PC-9 (cell line): Measurements from ENCODE around the gene IMPG1. TPM values are rescaled to one million over a fixed set of nuclear protein-coding genes. Genes with fewer than 3 reads are reported as not detected.

Experiments used
- BruUV-seq: library from RNA; stranded (reverse); fragments of 400-500 nt; replicated peaks from 2 replicates; lab custom pipeline; 2021; lab: Mats Ljungman, UMichigan
- CTCF ChIA-PET: fragments of 300-600 bp; sonication (Branson Sonifier 250); formaldehyde crosslinking; loops from one replicate; lab custom pipeline; 2022; ENCODE audit warnings: antibody characterized with exemption; lab: Charles Lee
- POLR2A ChIA-PET: fragments of 300-600 bp; sonication (Branson Sonifier 250); formaldehyde crosslinking; loops from one replicate; lab custom pipeline; 2022; ENCODE audit warnings: antibody characterized with exemption; ENCODE audit not compliant: unreplicated experiment; lab: Charles Lee
- DNase-seq, 2 experiments: peaks; one replicate each; pipeline versions ENCODE4 v3.0.0 to v3.0.0-alpha.2; 2015 to 2022; ENCODE audit warnings: mixed read lengths in 1 of 2
- H2AFZ ChIP-seq: fragments of 200-600 bp; sonication (generic); 2 replicates; pipeline ENCODE4 v1.8.1; 2017; ENCODE audit warnings: antibody characterized with exemption
- H3F3A ChIP-seq: fragments of 200-600 bp; sonication (generic); 2 replicates; pipeline ENCODE4 v1.8.1; 2017; ENCODE audit warnings: antibody characterized with exemption, mild to moderate bottlenecking, low read depth; ENCODE audit not compliant: insufficient read depth
- H3K27ac ChIP-seq: fragments of 200-600 bp; sonication (generic); 2 replicates; pipeline ENCODE4 v1.6.1; 2016; ENCODE audit warnings: mixed run types
- H3K27me3 ChIP-seq: fragments of 200-600 bp; sonication (generic); 2 replicates; pipeline ENCODE4 v1.6.1; 2016; ENCODE audit warnings: low read depth, mixed run types; ENCODE audit not compliant: insufficient read depth
- H3K36me3 ChIP-seq: fragments of 200-600 bp; sonication (generic); 2 replicates; pipeline ENCODE4 v1.6.1; 2016; ENCODE audit warnings: low read depth, mixed run types
- H3K4me1 ChIP-seq: fragments of 200-600 bp; sonication (generic); replicated peaks from 2 replicates; pipeline ENCODE4 v1.6.1; 2016; ENCODE audit warnings: mixed run types; ENCODE audit not compliant: insufficient read depth
- H3K4me2 ChIP-seq: fragments of 200-600 bp; sonication (generic); 2 replicates; pipeline ENCODE4 v1.6.1; 2017; ENCODE audit warnings: mixed run types
- H3K4me3 ChIP-seq: fragments of 200-600 bp; sonication (generic); 2 replicates; pipeline ENCODE4 v1.6.1; 2016; ENCODE audit warnings: mixed run types
- H3K79me2 ChIP-seq: fragments of 200-600 bp; sonication (generic); 2 replicates; pipeline ENCODE4 v1.6.1; 2017; ENCODE audit warnings: low read depth, mixed run types
- H3K9me2 ChIP-seq: fragments of 200-600 bp; sonication (generic); 2 replicates; pipeline ENCODE4 v1.8.1; 2017; ENCODE audit warnings: mild to moderate bottlenecking; ENCODE audit not compliant: insufficient read depth
- H3K9me3 ChIP-seq: fragments of 200-600 bp; sonication (generic); 2 replicates; pipeline ENCODE4 v1.8.1; 2016; ENCODE audit warnings: low read depth; ENCODE audit not compliant: insufficient read depth
- H4K20me1 ChIP-seq: fragments of 200-600 bp; sonication (generic); 2 replicates; pipeline ENCODE4 v1.8.1; 2017; ENCODE audit not compliant: insufficient read depth
- EZH2 ChIP-seq: fragments of 200-600 bp; sonication (generic); IDR thresholded peaks from 2 replicates; pipeline ENCODE4 v1.8.0; 2017; ENCODE audit warnings: antibody characterized with exemption, low read depth
- intact Hi-C: fragments of 100-400 bp; cut with micrococcal nuclease; formaldehyde crosslinking; loops from one replicate; pipeline ENCODE4 v1.10.0; 2022; ENCODE audit not compliant: unreplicated experiment
- total RNA-seq: library from RNA; stranded (reverse); gene quantifications from 2 replicates; pipeline ENCODE4 v1.2.3, GENCODE V29; 2021
- TF ChIP-seq, protein P1 (sequence below): fragments of 200-600 bp; sonication (generic); conservative IDR thresholded peaks from 2 replicates; pipeline ENCODE4 v1.6.1; 2017; ENCODE audit warnings: mixed run types, antibody characterized with exemption, mild to moderate bottlenecking, moderate library complexity

IMPG1 gene
- total RNA-seq, 1 experiment from 2014 or later: not detected

DNA sequence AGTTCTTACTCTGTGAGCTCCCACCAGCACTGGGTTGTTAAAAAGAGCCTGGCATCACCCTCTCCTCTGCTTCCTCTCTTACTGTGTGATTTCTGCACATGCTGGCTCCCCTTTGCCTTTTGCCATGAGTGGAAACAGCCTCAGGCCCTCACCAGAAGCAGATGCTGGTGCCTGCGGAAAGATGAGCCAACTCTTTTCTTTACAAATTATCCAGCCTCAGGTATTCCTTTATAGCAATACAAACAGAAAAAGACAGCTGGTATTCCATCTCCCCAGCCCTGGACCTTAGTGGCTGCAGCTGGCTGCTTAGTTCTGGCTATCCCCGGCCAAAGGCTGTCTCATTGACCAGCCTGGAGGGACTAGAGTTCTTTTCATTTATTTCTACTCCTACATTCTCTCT, 129.1 kb downstream of the IMPG1 start:
- ChIA-PET POLR2A (no interaction called here), CTCF (interaction anchor here (0.7 kb wide), 1 partner anchor 558 kb away, joined by 3 read pairs; no protein-coding TSS in a partner anchor)
- H3K27me3 ChIP-seq: no peaks in the 10 kb centered on the region; the same call in 1 of the 2 replicates
- 0 out of 2 replicates have a peak, but pooled peaks cover 4% of the 10 kb centered on the region for H3K9me2 ChIP-seq
- no peak for TF ChIP-seq EZH2
- TF ChIP-seq, protein P1, sequence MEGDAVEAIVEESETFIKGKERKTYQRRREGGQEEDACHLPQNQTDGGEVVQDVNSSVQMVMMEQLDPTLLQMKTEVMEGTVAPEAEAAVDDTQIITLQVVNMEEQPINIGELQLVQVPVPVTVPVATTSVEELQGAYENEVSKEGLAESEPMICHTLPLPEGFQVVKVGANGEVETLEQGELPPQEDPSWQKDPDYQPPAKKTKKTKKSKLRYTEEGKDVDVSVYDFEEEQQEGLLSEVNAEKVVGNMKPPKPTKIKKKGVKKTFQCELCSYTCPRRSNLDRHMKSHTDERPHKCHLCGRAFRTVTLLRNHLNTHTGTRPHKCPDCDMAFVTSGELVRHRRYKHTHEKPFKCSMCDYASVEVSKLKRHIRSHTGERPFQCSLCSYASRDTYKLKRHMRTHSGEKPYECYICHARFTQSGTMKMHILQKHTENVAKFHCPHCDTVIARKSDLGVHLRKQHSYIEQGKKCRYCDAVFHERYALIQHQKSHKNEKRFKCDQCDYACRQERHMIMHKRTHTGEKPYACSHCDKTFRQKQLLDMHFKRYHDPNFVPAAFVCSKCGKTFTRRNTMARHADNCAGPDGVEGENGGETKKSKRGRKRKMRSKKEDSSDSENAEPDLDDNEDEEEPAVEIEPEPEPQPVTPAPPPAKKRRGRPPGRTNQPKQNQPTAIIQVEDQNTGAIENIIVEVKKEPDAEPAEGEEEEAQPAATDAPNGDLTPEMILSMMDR: no peak
- no peak for DNase-seq
- H3K9me3 ChIP-seq: no peaks in the 10 kb centered on the region
- no peaks in the 10 kb centered on the region for H4K20me1 ChIP-seq
- no peak overlapping the region for H3K27ac ChIP-seq
- H3K4me2 ChIP-seq: no peak overlapping the region
- no peaks in the 10 kb centered on the region for H3K79me2 ChIP-seq
- H3K4me1 ChIP-seq: no peaks in the 10 kb centered on the region
- no peaks in the 10 kb centered on the region for H3F3A ChIP-seq
- intact Hi-C loops: no loop called here
- H2AFZ ChIP-seq: no peak overlapping the region
- BruUV-seq: no TSS peak
- H3K36me3 ChIP-seq: no peaks in the 10 kb centered on the region
- no peak overlapping the region for H3K4me3 ChIP-seq

DNA sequence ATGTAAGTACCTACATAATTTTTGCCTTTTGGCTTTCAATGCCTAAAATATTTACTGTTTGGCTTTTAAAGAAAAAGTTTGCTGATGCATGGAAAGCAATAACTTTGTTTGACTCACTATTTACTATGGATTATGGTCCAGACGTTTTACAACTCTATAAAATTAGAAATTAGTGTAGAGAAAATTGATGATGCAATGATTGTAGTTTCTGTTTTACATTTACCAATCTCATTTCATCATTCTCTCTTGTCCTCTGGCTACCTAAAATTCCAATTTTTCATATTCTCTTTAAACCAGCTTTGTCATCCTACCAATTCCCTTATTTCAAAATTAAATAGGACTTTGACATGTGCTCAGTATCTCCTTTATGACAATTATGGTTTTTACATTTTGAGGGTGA, 131.0 kb downstream of the IMPG1 start:
- no peaks in the 10 kb centered on the region; the same call in 1 of the 2 replicates for H3K27me3 ChIP-seq
- H3F3A ChIP-seq: no peaks in the 10 kb centered on the region
- no peaks in the 10 kb centered on the region for H3K4me1 ChIP-seq
- no peak overlapping the region for H3K27ac ChIP-seq
- no peaks in the 10 kb centered on the region for H3K79me2 ChIP-seq
- BruUV-seq: no TSS peak
- no peak for TF ChIP-seq EZH2
- TF ChIP-seq, protein P1: no peak
- H3K4me3 ChIP-seq: no peak overlapping the region
- intact Hi-C loops: no loop called here
- 0 out of 2 replicates have a peak, but pooled peaks cover 4% of the 10 kb centered on the region for H3K9me2 ChIP-seq
- no peak overlapping the region for H2AFZ ChIP-seq
- POLR2A ChIA-PET: no interaction called here
- H3K4me2 ChIP-seq: no peak overlapping the region
- no peaks in the 10 kb centered on the region for H4K20me1 ChIP-seq
- H3K9me3 ChIP-seq: no peaks in the 10 kb centered on the region
- no peak for DNase-seq
- CTCF ChIA-PET: no interaction called here
- no peaks in the 10 kb centered on the region for H3K36me3 ChIP-seq

DNA sequence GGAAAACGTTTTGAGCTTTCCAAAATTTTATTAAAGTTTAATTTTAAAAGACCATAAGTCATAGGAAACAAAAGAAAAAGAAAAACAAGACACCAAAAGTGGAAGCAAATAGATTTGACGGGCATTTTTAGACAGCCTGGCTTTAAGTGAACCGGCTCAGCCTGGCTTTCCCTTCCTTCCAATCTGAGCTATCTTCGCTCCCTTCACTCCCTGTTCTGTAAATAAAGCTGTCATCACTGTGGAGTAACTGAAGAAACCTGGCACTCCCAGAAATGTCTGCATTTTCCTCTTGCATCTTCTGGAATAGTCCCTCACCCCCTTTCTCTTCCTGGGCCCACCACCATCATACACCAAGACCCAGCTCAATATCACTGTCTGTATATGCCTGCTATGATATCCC, 131.9 kb downstream of the IMPG1 start:
- no peak for DNase-seq
- TF ChIP-seq, protein P1: no peak
- no peak for TF ChIP-seq EZH2
- Histone ChIP-seq H3K9me2 (0 out of 2 replicates have a peak, but pooled peaks cover 4% of the 10 kb centered on the region), H3K27me3 (no peaks in the 10 kb centered on the region; the same call in 1 of the 2 replicates), H3K9me3 (no peaks in the 10 kb centered on the region), H3K27ac (no peak overlapping the region), H4K20me1 (no peaks in the 10 kb centered on the region), H3K36me3 (no peaks in the 10 kb centered on the region), H3K4me1 (no peaks in the 10 kb centered on the region), H3K79me2 (no peaks in the 10 kb centered on the region), H3K4me2 (no peak overlapping the region), H3K4me3 (no peak overlapping the region), H3F3A (no peaks in the 10 kb centered on the region), H2AFZ (no peak overlapping the region)
- ChIA-PET POLR2A (no interaction called here), CTCF (no interaction called here)
- no TSS peak for BruUV-seq
- intact Hi-C loops: no loop called here
